Measurements from ENCODE around the gene CHRND. TPM values are rescaled to one million over a fixed set of nuclear protein-coding genes. Genes with fewer than 3 reads are reported as not detected.

The CHRND gene
- total and polyA plus RNA-seq, 2 of the 8 experiments (the other 6 are each of a cell fraction or from before 2014, with no cell fraction given): 0.24 TPM; not detected in 1

DNA sequence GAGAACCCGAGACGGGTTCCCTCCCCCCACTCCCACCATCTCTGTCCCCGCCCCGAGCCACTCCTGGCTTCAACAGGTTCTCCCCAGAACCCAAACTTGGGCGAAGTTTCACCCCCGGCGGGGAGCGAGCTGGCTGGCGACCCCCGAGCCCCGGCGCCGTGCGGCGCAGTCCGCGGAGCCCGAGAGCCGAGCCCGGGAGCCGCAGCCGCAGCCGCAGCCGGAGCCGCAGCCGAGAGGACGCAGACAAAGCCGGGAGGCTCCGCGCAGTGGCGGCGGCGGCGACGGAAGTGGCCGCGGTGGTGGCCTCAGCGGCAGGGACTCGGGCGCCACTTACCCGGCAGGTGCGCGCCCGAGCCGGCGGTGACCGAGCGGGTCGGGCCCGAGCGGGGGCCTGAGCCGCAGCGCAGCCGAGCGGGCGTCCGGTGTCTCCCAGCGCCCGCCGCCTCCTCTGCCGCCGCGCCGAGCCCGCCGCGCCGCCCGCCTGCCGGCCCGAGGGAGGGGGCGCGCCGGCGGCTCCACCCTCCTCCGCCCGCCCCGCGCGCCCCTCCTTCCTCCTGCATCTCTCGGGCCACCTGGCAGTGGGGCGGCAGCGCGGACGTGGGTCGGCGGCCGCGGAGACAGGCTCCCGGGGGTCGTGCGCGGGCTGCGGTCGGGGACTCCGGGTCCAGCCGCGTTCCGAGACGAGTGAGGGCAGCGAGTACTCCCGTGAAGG, 38.4 kb upstream of the CHRND start, which contains the start of gene ECEL1:
Gene ECEL1, minus strand, starts transcription at position 450 of the 712 bp plus-strand sequence. CDS start 1,181 bp downstream, outside the sequence.
- no peak for FAIRE-seq
- H3K23me2 ChIP-seq (ENCODE audit: low read depth, low read length): peaks cover 12% of the 10 kb centered on the region; the same call in 1 of the 2 replicates
- H3K27ac ChIP-seq (ENCODE audit: low read depth, low read length): no peak within 1 kb of the TSS
- H3K27me3 ChIP-seq (replicated peaks in 1 of 4; ENCODE audit: control insufficient read depth in 3 of 4, extremely low read depth in 1 of 4, insufficient read depth in 3 of 4, low read length in 3 of 4): peaks cover 35 to 58% (median 50%) of the 10 kb centered on the region in 4 experiments
- peaks cover 0 to 11% (median 0%) of the 10 kb centered on the region in 4 experiments; a peak in 1 of 8 replicates for H3K36me3 ChIP-seq (ENCODE audit: control insufficient read depth in 2 of 4, insufficient read depth in 4 of 4, low read length in 3 of 4)
- H2AK5ac ChIP-seq (ENCODE audit: low read depth, low read length): 0 out of 2 replicates have a peak within 1 kb of the TSS, but pooled peaks have one; percentile 49
- H3K4ac ChIP-seq (replicated peaks; ENCODE audit: insufficient read length, low read depth, low read length): no peak within 1 kb of the TSS
- POLR2A ChIA-PET (ENCODE audit: partially characterized antibody): interaction anchor here (1.2 kb wide), 1 partner anchor 10 kb away, joined by 5 read pairs; no protein-coding TSS in a partner anchor
- peak within 1 kb of the TSS; percentile 75 for H4K8ac ChIP-seq (ENCODE audit: extremely low read depth, insufficient read depth, low read length)
- no peaks in the 10 kb centered on the region; a peak in 1 of 4 replicates for H3K9me3 ChIP-seq (ENCODE audit: insufficient read depth in 2 of 2, low read depth in 1 of 2, low read length in 1 of 2)
- H3K4me3 ChIP-seq (ENCODE audit: extremely low read depth in 1 of 4, insufficient read depth in 2 of 4, low read depth in 3 of 4, low read length in 4 of 4): peak within 1 kb of the TSS; percentile 26 to 62 (median 28)
- H4K5ac ChIP-seq (ENCODE audit: insufficient read length, low read depth, low read length): no peak within 1 kb of the TSS
- H3K9ac ChIP-seq (replicated peaks in 1 of 4; ENCODE audit: extremely low read depth in 1 of 4, low read depth in 3 of 4, low read length in 3 of 4): no peak within 1 kb of the TSS
- H3K79me1 ChIP-seq (ENCODE audit: low read depth, low read length): no peaks in the 10 kb centered on the region
- H2BK5ac ChIP-seq (ENCODE audit: low read depth, low read length): no peak within 1 kb of the TSS
- no peak within 1 kb of the TSS for H2BK15ac ChIP-seq (ENCODE audit: low read length)
- no peak within 1 kb of the TSS for H2BK120ac ChIP-seq (replicated peaks; ENCODE audit: low read depth, low read length)
- WGBS, 2 experiments (ENCODE audit: extremely low coverage in 1 of 2, insufficient coverage in 1 of 2, insufficient read length in 1 of 2, insufficient replicate concordance in 2 of 2, low coverage in 1 of 2, low lambda C conversion rate in 2 of 2, missing lambda C conversion rate in 1 of 2): 1% methylated on average over 43 of the region's 102 CpGs; no CpG with 5 or more reads in 1 of the 2 experiments
- H4K20me1 ChIP-seq (replicated peaks in 1 of 2; ENCODE audit: control insufficient read depth in 1 of 2, insufficient read depth in 2 of 2, low read length in 2 of 2): peaks cover 6 to 11% of the 10 kb centered on the region in 2 experiments
- peak within 1 kb of the TSS; percentile 48 for H3K18ac ChIP-seq (ENCODE audit: extremely low read depth, low read length)
- H3K14ac ChIP-seq (ENCODE audit: insufficient read length): no peak within 1 kb of the TSS
- H2AFZ ChIP-seq (ENCODE audit: low read length): no peak within 1 kb of the TSS
- peak within 1 kb of the TSS; percentile 56 to 79 for H3K4me2 ChIP-seq (ENCODE audit: insufficient read depth in 1 of 2, low read depth in 2 of 2, low read length in 2 of 2)
- H3K56ac ChIP-seq (replicated peaks; ENCODE audit: insufficient read length, low read depth, low read length): peak within 1 kb of the TSS; percentile 16
- DNase-seq (ENCODE audit: low read depth in 1 of 2, low spot score in 2 of 2): peak in 1 of 2 experiments; percentile 71
- peak within 1 kb of the TSS; percentile 39; the same call in 1 of the 2 replicates for H2BK12ac ChIP-seq (ENCODE audit: low read depth, low read length)
- peaks cover 0 to 40% (median 22%) of the 10 kb centered on the region in 4 experiments; a peak in 6 of 7 replicates for H3K4me1 ChIP-seq (replicated peaks in 1 of 4; ENCODE audit: control insufficient read depth in 3 of 4, insufficient read depth in 4 of 4, low read length in 3 of 4)
- no peak within 1 kb of the TSS for H4K91ac ChIP-seq (replicated peaks; ENCODE audit: insufficient read length, low read length)
- H3K23ac ChIP-seq (ENCODE audit: insufficient read length): no peak within 1 kb of the TSS
- H3K79me2 ChIP-seq (ENCODE audit: control insufficient read depth in 1 of 2, insufficient read depth in 2 of 2, low read length in 2 of 2): no peaks in the 10 kb centered on the region
- CTCF ChIA-PET (ENCODE audit: partially characterized antibody): interaction anchor here (0.9 to 3.6 kb wide), 5 partner anchors 14 to 35 kb away, joined by 3 to 32 read pairs (median 3); partner anchors contain the start of gene PRSS56
- peak within 1 kb of the TSS; percentile 34; the same call in 1 of the 2 replicates for H2BK20ac ChIP-seq (ENCODE audit: low read length)
- no peak for TF ChIP-seq SP1 (IDR thresholded peaks at IDR 0.05; ENCODE audit: low read depth, low read length)
- peak; percentile 26 for TF ChIP-seq EZH2 (IDR thresholded peaks at IDR 0.05; ENCODE audit: low read depth, low read length, severe bottlenecking)
- TF ChIP-seq EGR1 (IDR thresholded peaks at IDR 0.05; ENCODE audit: borderline replicate concordance, low read depth, low read length): no peak
- TF ChIP-seq RAD21 (IDR thresholded peaks at IDR 0.05 in 1 of 2, conservative IDR thresholded peaks at IDR 0.05 in 1 of 2; ENCODE audit: low read depth in 2 of 2, low read length in 2 of 2): no peak
- TF ChIP-seq KDM4A (IDR thresholded peaks at IDR 0.05; ENCODE audit: low read depth, low read length, severe bottlenecking): peak; percentile 84
- TF ChIP-seq HDAC6 (IDR thresholded peaks at IDR 0.05; ENCODE audit: low read depth, low read length): no peak
- TF ChIP-seq, protein P1, sequence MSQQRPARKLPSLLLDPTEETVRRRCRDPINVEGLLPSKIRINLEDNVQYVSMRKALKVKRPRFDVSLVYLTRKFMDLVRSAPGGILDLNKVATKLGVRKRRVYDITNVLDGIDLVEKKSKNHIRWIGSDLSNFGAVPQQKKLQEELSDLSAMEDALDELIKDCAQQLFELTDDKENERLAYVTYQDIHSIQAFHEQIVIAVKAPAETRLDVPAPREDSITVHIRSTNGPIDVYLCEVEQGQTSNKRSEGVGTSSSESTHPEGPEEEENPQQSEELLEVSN (IDR thresholded peaks at IDR 0.05): no peak
- no peak for TF ChIP-seq SIN3A (conservative IDR thresholded peaks at IDR 0.05 in 1 of 2, IDR thresholded peaks at IDR 0.05 in 1 of 2; ENCODE audit: low read depth in 1 of 2, low read length in 2 of 2)
- no peak for TF ChIP-seq CREB1 (IDR thresholded peaks at IDR 0.05)
- TF ChIP-seq NANOG (IDR thresholded peaks at IDR 0.05; ENCODE audit: insufficient read depth, low read depth, low read length, poor library complexity, severe bottlenecking): no peak
